ENCODE results near the gene PIGC.

PIGC gene

GRCh38 chr1:172411791-172412338 is 32.0 kb downstream of the PIGC start:
- TF ChIP-seq CTCF (IDR thresholded peaks at IDR 0.05; ENCODE audit: low read length, missing control alignments): no peak
- no peak overlapping the region for H3K4me3 ChIP-seq (replicated peaks; ENCODE audit: low read depth, low read length)
- no peak for DNase-seq (ENCODE audit: low read depth)

GRCh38 chr1:172410027-172410426 is 33.8 kb downstream of the PIGC start:
- H3K4me3 ChIP-seq (replicated peaks; ENCODE audit: low read depth, low read length): no peak overlapping the region
- DNase-seq (ENCODE audit: low read depth): no peak
- TF ChIP-seq CTCF (IDR thresholded peaks at IDR 0.05; ENCODE audit: low read length, missing control alignments): no peak

GRCh38 chr1:172408958-172409357 is 34.9 kb downstream of the PIGC start:
- no peak overlapping the region for H3K4me3 ChIP-seq (replicated peaks; ENCODE audit: low read depth, low read length)
- no peak for DNase-seq (ENCODE audit: low read depth)
- TF ChIP-seq CTCF (IDR thresholded peaks at IDR 0.05; ENCODE audit: low read length, missing control alignments): no peak

GRCh38 chr1:172406968-172407367 is 36.9 kb downstream of the PIGC start:
- no peak overlapping the region for H3K4me3 ChIP-seq (replicated peaks; ENCODE audit: low read depth, low read length)
- TF ChIP-seq CTCF (IDR thresholded peaks at IDR 0.05; ENCODE audit: low read length, missing control alignments): no peak
- no peak for DNase-seq (ENCODE audit: low read depth)

- DNase-seq (ENCODE audit: low read depth): no peak
- TF ChIP-seq CTCF (IDR thresholded peaks at IDR 0.05; ENCODE audit: low read length, missing control alignments): no peak
- no peak overlapping the region for H3K4me3 ChIP-seq (replicated peaks; ENCODE audit: low read depth, low read length)
Observed at GRCh38 chr1:172405912-172406311, 38.0 kb downstream of the PIGC start.

GRCh38 chr1:172404121-172404520 is 39.7 kb downstream of the PIGC start:
- no peak for TF ChIP-seq CTCF (IDR thresholded peaks at IDR 0.05; ENCODE audit: low read length, missing control alignments)
- no peak for DNase-seq (ENCODE audit: low read depth)
- H3K4me3 ChIP-seq (replicated peaks; ENCODE audit: low read depth, low read length): no peak overlapping the region

- H3K4me3 ChIP-seq (replicated peaks; ENCODE audit: low read depth, low read length): no peak overlapping the region
- no peak for DNase-seq (ENCODE audit: low read depth)
- TF ChIP-seq CTCF (IDR thresholded peaks at IDR 0.05; ENCODE audit: low read length, missing control alignments): no peak
Observed at GRCh38 chr1:172402878-172403569, 40.8 kb downstream of the PIGC start.

Data from fibroblast of pulmonary artery (primary cell).